Astrocyte (in vitro differentiated cells and primary cell): Measurements from ENCODE around the gene EIF2S2. TPM values are rescaled to one million over a fixed set of nuclear protein-coding genes. Genes with fewer than 3 reads are reported as not detected.

Source experiments
- DNase-seq: peaks from one replicate; pipeline ENCODE4 v3.0.0-alpha.2; 2010; ENCODE audit warnings: low read depth
- FAIRE-seq: peaks from 2 replicates; lab custom pipeline; 2011; peaks lifted over from hg19 to GRCh38; lab: Jason Lieb, UNC
- H2AFZ ChIP-seq: 2 replicates; pipeline ENCODE4 v1.6.0; 2012; ENCODE audit warnings: low read depth, low read length, inconsistent platforms
- H3K27ac ChIP-seq: 2 replicates; pipeline ENCODE4 v1.5.1; 2011; ENCODE audit warnings: low read depth, low read length, inconsistent platforms
- H3K27me3 ChIP-seq: 2 replicates; pipeline ENCODE4 v1.6.0; 2011; ENCODE audit warnings: low read length, inconsistent platforms; ENCODE audit not compliant: insufficient read depth
- H3K36me3 ChIP-seq: 2 replicates; pipeline ENCODE4 v1.5.1; 2011; ENCODE audit warnings: low read length, inconsistent platforms; ENCODE audit not compliant: insufficient read depth
- H3K4me1 ChIP-seq: 2 replicates; pipeline ENCODE4 v1.5.1; 2011; ENCODE audit warnings: low read length, inconsistent platforms; ENCODE audit not compliant: insufficient read depth
- H3K4me2 ChIP-seq: 2 replicates; pipeline ENCODE4 v1.6.0; 2012; ENCODE audit warnings: low read length, inconsistent platforms
- H3K4me3 ChIP-seq: 2 replicates; pipeline ENCODE4 v1.5.1; 2011; ENCODE audit warnings: low read depth, mild to moderate bottlenecking, low read length, inconsistent platforms; ENCODE audit not compliant: insufficient read depth
- H3K79me2 ChIP-seq: 2 replicates; pipeline ENCODE4 v1.6.0; 2012; ENCODE audit warnings: mild to moderate bottlenecking, low read length, inconsistent platforms; ENCODE audit not compliant: insufficient read depth
- H3K9ac ChIP-seq: 2 replicates; pipeline ENCODE4 v1.6.0; 2012; ENCODE audit warnings: mild to moderate bottlenecking, low read length, inconsistent platforms
- H3K9me3 ChIP-seq: 2 replicates; pipeline ENCODE4 v1.5.1; 2012; ENCODE audit warnings: low read depth, mild to moderate bottlenecking, low read length, inconsistent platforms; ENCODE audit not compliant: insufficient read depth
- H4K20me1 ChIP-seq: 2 replicates; pipeline ENCODE4 v1.6.0; 2012; ENCODE audit warnings: low read length, inconsistent platforms; ENCODE audit not compliant: insufficient read depth
- H3K27ac Mint-ChIP-seq: one replicate; pipeline ENCODE4 v1.8.0; 2021; ENCODE audit warnings: mild to moderate bottlenecking, mixed read lengths; ENCODE audit not compliant: unreplicated experiment
- H3K27me3 Mint-ChIP-seq: one replicate; pipeline ENCODE4 v1.8.0; 2021; ENCODE audit warnings: low read depth, mixed read lengths; ENCODE audit not compliant: unreplicated experiment
- H3K36me3 Mint-ChIP-seq: one replicate; pipeline ENCODE4 v1.8.0; 2021; ENCODE audit warnings: low read depth, mixed read lengths; ENCODE audit not compliant: unreplicated experiment
- H3K4me1 Mint-ChIP-seq: one replicate; pipeline ENCODE4 v1.8.0; 2021; ENCODE audit warnings: low read depth, mixed read lengths; ENCODE audit not compliant: unreplicated experiment
- H3K4me3 Mint-ChIP-seq: one replicate; pipeline ENCODE4 v1.8.0; 2021; ENCODE audit warnings: mild to moderate bottlenecking, moderate library complexity, mixed read lengths; ENCODE audit not compliant: unreplicated experiment
- H3K9me3 Mint-ChIP-seq: one replicate; pipeline ENCODE4 v1.8.0; 2021; ENCODE audit warnings: mild to moderate bottlenecking, mixed read lengths; ENCODE audit not compliant: unreplicated experiment
- EZH2 ChIP-seq: IDR thresholded peaks from 2 replicates; pipeline ENCODE4 v1.6.1; 2012; ENCODE audit warnings: mild to moderate bottlenecking, low read length, inconsistent platforms; ENCODE audit not compliant: insufficient read depth
- total RNA-seq: library from RNA; stranded (reverse); gene quantifications from 2 replicates; pipeline ENCODE4 v1.2.1, GENCODE V29; 2021
- TF ChIP-seq, protein P1 (sequence below): IDR thresholded peaks from 2 replicates; pipeline ENCODE4 v1.5.1; 2011; ENCODE audit warnings: low read depth, mild to moderate bottlenecking, inconsistent platforms, low read length, moderate library complexity; ENCODE audit not compliant: insufficient read depth

EIF2S2 gene
- total RNA-seq, 1 donor from 2014 or later = 122 TPM

DNA sequence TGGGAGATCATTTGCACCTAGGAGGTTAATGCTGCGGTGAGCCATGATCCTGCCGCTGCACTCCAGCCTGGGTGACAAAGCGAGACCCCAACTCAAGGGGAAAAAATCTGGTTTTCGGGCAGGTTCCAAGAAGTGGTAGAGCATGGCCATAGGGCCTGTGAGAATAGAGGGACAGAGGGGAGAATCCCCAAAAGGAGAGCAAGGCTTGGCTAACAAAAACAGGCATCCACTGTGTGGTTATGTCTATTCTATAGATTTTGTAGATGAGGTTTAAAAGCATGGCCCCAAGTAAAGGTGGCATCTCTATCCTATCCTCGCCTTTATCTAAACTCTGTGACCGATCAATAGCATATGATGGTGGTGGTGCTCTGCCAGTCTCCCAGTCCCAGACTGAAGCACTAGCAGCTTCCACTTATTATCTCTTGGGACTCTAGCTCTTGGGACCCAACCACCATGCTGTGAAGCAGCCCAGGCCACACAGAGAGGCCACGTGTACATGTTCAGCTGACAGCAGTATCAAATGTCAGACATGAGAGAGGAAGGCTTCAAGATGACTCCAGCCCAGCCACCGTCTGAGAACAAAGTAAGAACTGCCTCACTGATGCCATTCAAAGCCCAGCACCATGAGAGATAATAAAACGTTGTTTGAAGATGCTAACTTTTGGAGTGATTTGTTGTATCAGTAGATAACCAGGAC lies 27.7 kb downstream of the EIF2S2 start:
- Mint-ChIP-seq H3K9me3 (no peaks in the 10 kb centered on the region), H3K4me1 (peaks cover 8% of the 10 kb centered on the region), H3K27me3 (no peaks in the 10 kb centered on the region), H3K27ac (no peak overlapping the region), H3K4me3 (no peak overlapping the region), H3K36me3 (peaks cover 30% of the 10 kb centered on the region)
- no peak overlapping the region for H2AFZ ChIP-seq
- no peak overlapping the region for H3K27ac ChIP-seq
- DNase-seq = no peak
- FAIRE-seq = no peak
- no peaks in the 10 kb centered on the region for H3K9me3 ChIP-seq
- peaks cover 3% of the 10 kb centered on the region for H3K79me2 ChIP-seq
- TF ChIP-seq, protein P1, sequence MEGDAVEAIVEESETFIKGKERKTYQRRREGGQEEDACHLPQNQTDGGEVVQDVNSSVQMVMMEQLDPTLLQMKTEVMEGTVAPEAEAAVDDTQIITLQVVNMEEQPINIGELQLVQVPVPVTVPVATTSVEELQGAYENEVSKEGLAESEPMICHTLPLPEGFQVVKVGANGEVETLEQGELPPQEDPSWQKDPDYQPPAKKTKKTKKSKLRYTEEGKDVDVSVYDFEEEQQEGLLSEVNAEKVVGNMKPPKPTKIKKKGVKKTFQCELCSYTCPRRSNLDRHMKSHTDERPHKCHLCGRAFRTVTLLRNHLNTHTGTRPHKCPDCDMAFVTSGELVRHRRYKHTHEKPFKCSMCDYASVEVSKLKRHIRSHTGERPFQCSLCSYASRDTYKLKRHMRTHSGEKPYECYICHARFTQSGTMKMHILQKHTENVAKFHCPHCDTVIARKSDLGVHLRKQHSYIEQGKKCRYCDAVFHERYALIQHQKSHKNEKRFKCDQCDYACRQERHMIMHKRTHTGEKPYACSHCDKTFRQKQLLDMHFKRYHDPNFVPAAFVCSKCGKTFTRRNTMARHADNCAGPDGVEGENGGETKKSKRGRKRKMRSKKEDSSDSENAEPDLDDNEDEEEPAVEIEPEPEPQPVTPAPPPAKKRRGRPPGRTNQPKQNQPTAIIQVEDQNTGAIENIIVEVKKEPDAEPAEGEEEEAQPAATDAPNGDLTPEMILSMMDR = no peak
- TF ChIP-seq EZH2 = no peak
- H3K4me1 ChIP-seq = peaks cover 12% of the 10 kb centered on the region
- peaks cover 25% of the 10 kb centered on the region for H3K36me3 ChIP-seq
- no peaks in the 10 kb centered on the region for H3K27me3 ChIP-seq
- peaks cover 93% of the 10 kb centered on the region for H4K20me1 ChIP-seq
- no peak overlapping the region for H3K4me2 ChIP-seq
- H3K9ac ChIP-seq = no peak overlapping the region
- no peak overlapping the region for H3K4me3 ChIP-seq

DNA sequence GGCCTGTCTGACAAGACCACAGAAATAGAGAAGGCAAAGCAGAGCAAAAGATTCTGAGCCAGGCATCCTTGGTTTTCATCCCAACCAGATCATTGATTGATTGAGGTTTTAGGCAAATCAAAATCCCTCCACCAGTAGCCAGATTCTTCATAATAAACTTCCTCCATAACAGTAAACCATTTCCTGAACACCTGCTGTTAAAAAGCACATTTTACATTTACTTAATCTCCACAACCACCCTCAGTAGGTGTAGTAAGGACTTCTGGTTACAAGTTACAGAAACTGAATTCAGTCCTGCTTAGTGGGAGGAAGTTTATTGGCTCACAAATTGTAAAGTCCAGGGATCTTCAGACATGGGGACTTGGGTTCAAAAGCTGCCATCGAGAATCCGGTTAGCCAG lies 28.3 kb downstream of the EIF2S2 start:
- no peak overlapping the region for H3K27ac Mint-ChIP-seq
- no peaks in the 10 kb centered on the region for H3K9me3 Mint-ChIP-seq
- peaks cover 93% of the 10 kb centered on the region for H4K20me1 ChIP-seq
- H3K36me3 Mint-ChIP-seq = peaks cover 35% of the 10 kb centered on the region
- H3K4me3 ChIP-seq = no peak overlapping the region
- H3K4me1 Mint-ChIP-seq = peaks cover 8% of the 10 kb centered on the region
- H3K36me3 ChIP-seq = peaks cover 22% of the 10 kb centered on the region
- H3K4me3 Mint-ChIP-seq = no peak overlapping the region
- no peak overlapping the region for H3K9ac ChIP-seq
- no peak overlapping the region for H3K4me2 ChIP-seq
- FAIRE-seq (no peak), DNase-seq (no peak)
- TF ChIP-seq EZH2 = no peak
- TF ChIP-seq, protein P1 = no peak
- no peaks in the 10 kb centered on the region for H3K9me3 ChIP-seq
- no peak overlapping the region for H2AFZ ChIP-seq
- H3K27me3 ChIP-seq = no peaks in the 10 kb centered on the region
- H3K27me3 Mint-ChIP-seq = no peaks in the 10 kb centered on the region
- H3K79me2 ChIP-seq = no peaks in the 10 kb centered on the region
- peak overlapping the region; percentile 24 for H3K27ac ChIP-seq
- peaks cover 12% of the 10 kb centered on the region for H3K4me1 ChIP-seq

DNA sequence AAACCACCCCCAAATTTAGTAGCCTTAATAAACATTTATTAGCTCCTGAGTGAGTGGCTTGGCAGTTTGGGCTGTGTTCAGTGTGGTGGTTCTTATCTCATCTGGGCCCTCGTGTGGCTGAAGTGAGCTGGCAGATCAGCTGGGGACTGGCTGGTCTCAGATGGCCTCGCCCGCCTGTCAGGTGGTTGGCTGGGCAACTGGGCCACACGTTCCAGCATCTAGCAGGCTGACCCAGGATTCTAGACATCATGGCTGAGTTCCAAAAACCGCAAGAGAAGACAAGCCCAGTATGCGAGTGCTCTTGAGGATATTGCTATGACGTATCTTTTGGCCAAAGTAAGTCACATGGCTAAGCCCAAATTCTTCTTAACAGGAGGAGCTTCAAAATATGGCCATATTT lies 28.9 kb downstream of the EIF2S2 start:
- DNase-seq (peak; percentile 98), FAIRE-seq (no peak)
- Mint-ChIP-seq H3K27me3 (no peaks in the 10 kb centered on the region), H3K4me1 (peaks cover 8% of the 10 kb centered on the region), H3K4me3 (no peak overlapping the region), H3K27ac (no peak overlapping the region), H3K36me3 (peaks cover 32% of the 10 kb centered on the region), H3K9me3 (no peaks in the 10 kb centered on the region)
- TF ChIP-seq, protein P1 = no peak
- TF ChIP-seq EZH2 = no peak
- Histone ChIP-seq H4K20me1 (peaks cover 93% of the 10 kb centered on the region), H3K27me3 (no peaks in the 10 kb centered on the region), H3K9ac (peak overlapping the region; percentile 10), H3K79me2 (no peaks in the 10 kb centered on the region), H3K27ac (peak overlapping the region; percentile 24), H3K9me3 (no peaks in the 10 kb centered on the region), H3K4me1 (peaks cover 12% of the 10 kb centered on the region), H2AFZ (no peak overlapping the region), H3K36me3 (peaks cover 17% of the 10 kb centered on the region), H3K4me3 (no peak overlapping the region), H3K4me2 (peak overlapping the region; percentile 3)
